Heart left ventricle (tissue), 13 donors: ENCODE data around the gene NPHP4.

Experiments
- POLR2A ChIP-seq, 2 donors: fragments of 450-650 bp; IDR thresholded peaks; one replicate each; pipeline ENCODE4 v1.6.1; 2017; ENCODE audit warnings: antibody characterized with exemption in 2 of 2, mild to moderate bottlenecking in 2 of 2, moderate library complexity in 2 of 2
- TF ChIP-seq, protein P1 (sequence below), 12 donors: fragments of 200-600 bp; sonication (generic) in 4 of 12; IDR thresholded peaks; one replicate each; pipeline versions ENCODE4 v1.5.0 to v1.8.0; 2018 to 2022; ENCODE audit warnings: antibody characterized with exemption in 12 of 12, mild to moderate bottlenecking in 5 of 12
- donor health status: ischemic (EF 13 %, LVEDD 7.1; RV severe dilation, severe dysfunction).
- donor health status: DM: no; HTN: yes; CAD: no.
- donor health status: DM: no; HTN: no; CAD: no.
- donor health status: ischemic (EF 25% LVEDD 6.9; RV normal size, moderate dysfunction).
- donor health status: ischemic (EF 25% LVEDD 5.7; RV mildly dilated, moderate dysfunction).
- donor health status: ischemic (EF 35%, LVEDD 5.7; RV mildly dilated, moderate dysfunction).
- donor health status: nonischemic (EF 11% LVEDD 7.7; RV severe dilation, severe dysfunction).
- donor health status: DM: yes; HTN: yes; CAD: no.
- donor health status: PGD.
- donor health status: ischemic (EF 29% LVEDD 5.4; RV normal size, mild dysfunction).
- donor health status: nonischemic (EF 23%, LVEDD 6.1; RV moderate dilation, normal function).

DNA sequence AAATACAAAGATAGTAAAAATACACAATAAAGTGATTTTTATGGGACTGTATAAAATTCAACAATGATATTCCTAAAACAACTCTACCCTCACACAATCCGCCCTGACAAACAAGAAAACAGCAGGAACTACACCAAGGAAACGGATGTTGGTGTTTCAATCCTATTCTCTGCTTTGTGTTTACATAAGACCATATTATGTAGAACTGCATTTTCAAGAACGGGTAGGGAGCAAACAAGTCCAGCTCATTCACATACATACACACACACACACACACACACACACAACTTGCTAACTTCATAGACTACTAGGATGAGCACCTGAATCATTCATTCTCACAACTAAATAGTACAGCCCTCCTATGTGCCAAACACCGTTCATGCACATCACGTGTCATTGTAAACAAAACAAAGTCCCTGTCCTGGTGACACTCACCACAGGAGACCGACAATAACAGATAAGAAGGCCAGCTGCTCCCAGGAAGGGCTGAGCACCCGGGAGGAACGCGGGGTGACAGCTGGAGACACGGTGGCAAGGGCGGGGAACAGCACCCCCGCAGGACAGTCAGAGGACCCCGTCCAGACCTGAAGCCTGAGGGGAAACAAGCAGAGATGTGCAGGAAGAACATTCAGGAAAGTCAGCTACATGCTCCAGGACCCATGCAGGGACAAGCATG lies 43.0 kb downstream of the NPHP4 start:
- TF ChIP-seq, protein P1, sequence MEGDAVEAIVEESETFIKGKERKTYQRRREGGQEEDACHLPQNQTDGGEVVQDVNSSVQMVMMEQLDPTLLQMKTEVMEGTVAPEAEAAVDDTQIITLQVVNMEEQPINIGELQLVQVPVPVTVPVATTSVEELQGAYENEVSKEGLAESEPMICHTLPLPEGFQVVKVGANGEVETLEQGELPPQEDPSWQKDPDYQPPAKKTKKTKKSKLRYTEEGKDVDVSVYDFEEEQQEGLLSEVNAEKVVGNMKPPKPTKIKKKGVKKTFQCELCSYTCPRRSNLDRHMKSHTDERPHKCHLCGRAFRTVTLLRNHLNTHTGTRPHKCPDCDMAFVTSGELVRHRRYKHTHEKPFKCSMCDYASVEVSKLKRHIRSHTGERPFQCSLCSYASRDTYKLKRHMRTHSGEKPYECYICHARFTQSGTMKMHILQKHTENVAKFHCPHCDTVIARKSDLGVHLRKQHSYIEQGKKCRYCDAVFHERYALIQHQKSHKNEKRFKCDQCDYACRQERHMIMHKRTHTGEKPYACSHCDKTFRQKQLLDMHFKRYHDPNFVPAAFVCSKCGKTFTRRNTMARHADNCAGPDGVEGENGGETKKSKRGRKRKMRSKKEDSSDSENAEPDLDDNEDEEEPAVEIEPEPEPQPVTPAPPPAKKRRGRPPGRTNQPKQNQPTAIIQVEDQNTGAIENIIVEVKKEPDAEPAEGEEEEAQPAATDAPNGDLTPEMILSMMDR (IDR thresholded peaks at IDR 0.05), result no peak
- TF ChIP-seq POLR2A (IDR thresholded peaks at IDR 0.05), result no peak
